ENCODE measurements around the gene CENPM. TPM values are rescaled to one million over a fixed set of nuclear protein-coding genes. Genes with fewer than 3 reads are reported as not detected.

Gene CENPM
- total RNA-seq, 4 donors from 2014 or later: 2.4 to 3.2 TPM; not detected in 2

- TF ChIP-seq CTCF (IDR thresholded peaks at IDR 0.05; ENCODE audit: low read depth): no peak
Observed at GRCh38 chr22:41964112-41964491, 17.1 kb upstream of the CENPM start.

GRCh38 chr22:41963453-41964111 lies 16.6 kb upstream of the CENPM start:
- TF ChIP-seq CTCF (IDR thresholded peaks at IDR 0.05; ENCODE audit: low read depth): no peak

GRCh38 chr22:41957941-41958556 lies 11.1 kb upstream of the CENPM start:
- no peak for TF ChIP-seq CTCF (IDR thresholded peaks at IDR 0.05; ENCODE audit: low read depth)

GRCh38 chr22:41952713-41953112 lies 5.8 kb upstream of the CENPM start:
- TF ChIP-seq CTCF (IDR thresholded peaks at IDR 0.05; ENCODE audit: low read depth): no peak

- TF ChIP-seq CTCF (IDR thresholded peaks at IDR 0.05; ENCODE audit: low read depth): no peak
Observed at GRCh38 chr22:41951898-41952474, 5.0 kb upstream of the CENPM start, which contains the start of gene SMIM45. Gene SMIM45 (plus strand): TSS chr22:41952150.

- TF ChIP-seq CTCF (IDR thresholded peaks at IDR 0.05; ENCODE audit: low read depth): no peak
Observed at GRCh38 chr22:41949297-41949965, 2.5 kb upstream of the CENPM start.

GRCh38 chr22:41948142-41948541 lies 1.2 kb upstream of the CENPM start:
- no peak for TF ChIP-seq CTCF (IDR thresholded peaks at IDR 0.05; ENCODE audit: low read depth)

All from subcutaneous adipose tissue (tissue), 4 donors.